NCI-H524 treated with DMSO at 0.1 percent for 48 hours (cell line): ENCODE results near the gene LRRC39.

ENCODE experiments used
- DNase-seq: peaks from one replicate; lab custom pipeline; 2025; lab: John Stamatoyannopoulos, UW

Gene LRRC39

GRCh38 chr1:100146958-100147357 is 31.1 kb downstream of the LRRC39 start:
- DNase-seq = no peak

DNA sequence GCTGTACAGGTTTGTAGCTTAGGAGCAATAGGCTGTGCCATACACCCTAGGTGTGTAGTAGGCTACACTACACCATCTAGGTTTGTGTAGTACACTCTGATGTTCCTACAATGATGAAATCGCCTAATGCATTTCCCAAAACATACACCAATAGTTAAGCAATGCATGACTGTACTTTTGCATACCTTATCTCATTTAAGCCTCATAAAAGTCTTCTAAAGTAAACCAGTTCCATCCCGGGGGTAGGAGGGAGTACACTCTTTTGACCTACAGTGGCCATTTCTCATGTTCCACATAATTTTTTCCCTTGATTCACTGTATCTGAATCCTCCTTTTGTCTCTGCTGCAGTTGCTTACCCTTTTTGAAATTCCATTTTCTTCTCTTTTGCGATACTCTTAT is 32.9 kb downstream of the LRRC39 start:
- DNase-seq = no peak

GRCh38 chr1:100142343-100142742 is 35.7 kb downstream of the LRRC39 start:
- no peak for DNase-seq

DNA sequence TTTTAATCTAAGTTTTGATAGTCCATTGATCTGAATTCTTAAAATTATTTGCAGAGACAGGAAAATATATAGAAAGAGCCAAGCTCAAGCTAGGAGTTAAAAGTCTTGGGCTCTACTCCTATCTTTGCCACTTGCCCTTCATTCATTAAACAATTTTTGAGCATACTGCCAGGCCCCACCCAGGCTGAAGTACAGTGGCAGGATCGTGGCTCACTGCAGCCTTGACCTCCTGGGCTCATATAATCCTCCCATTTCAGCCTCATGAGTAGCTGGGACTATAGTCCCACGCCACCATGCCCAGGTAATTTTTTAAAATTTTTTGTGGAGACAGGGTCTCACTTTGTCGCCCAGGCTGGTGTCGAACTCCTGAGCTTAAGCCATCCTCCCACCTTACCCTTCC is 36.9 kb downstream of the LRRC39 start:
- no peak for DNase-seq

- DNase-seq = no peak
Observed at GRCh38 chr1:100137602-100138001, 40.5 kb downstream of the LRRC39 start.

DNA sequence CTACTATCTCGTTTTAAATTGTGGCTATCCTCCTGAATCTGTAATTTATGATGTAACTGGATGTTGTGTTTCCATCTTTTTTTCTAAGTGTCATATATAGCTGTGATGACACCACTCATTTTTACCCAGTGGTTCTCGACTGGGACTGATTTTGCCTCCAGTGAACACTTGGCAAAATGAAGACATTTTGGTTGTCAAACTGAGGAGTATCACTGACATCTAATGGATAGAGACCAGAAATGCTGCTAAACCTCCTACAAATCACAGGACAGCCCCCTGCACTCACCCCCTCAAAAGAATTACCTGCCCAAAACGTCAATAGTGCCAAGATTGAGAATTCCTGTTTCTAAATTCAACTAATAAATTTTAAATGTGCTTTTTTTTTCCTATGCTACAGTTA is 43.2 kb downstream of the LRRC39 start:
- DNase-seq = no peak

DNA sequence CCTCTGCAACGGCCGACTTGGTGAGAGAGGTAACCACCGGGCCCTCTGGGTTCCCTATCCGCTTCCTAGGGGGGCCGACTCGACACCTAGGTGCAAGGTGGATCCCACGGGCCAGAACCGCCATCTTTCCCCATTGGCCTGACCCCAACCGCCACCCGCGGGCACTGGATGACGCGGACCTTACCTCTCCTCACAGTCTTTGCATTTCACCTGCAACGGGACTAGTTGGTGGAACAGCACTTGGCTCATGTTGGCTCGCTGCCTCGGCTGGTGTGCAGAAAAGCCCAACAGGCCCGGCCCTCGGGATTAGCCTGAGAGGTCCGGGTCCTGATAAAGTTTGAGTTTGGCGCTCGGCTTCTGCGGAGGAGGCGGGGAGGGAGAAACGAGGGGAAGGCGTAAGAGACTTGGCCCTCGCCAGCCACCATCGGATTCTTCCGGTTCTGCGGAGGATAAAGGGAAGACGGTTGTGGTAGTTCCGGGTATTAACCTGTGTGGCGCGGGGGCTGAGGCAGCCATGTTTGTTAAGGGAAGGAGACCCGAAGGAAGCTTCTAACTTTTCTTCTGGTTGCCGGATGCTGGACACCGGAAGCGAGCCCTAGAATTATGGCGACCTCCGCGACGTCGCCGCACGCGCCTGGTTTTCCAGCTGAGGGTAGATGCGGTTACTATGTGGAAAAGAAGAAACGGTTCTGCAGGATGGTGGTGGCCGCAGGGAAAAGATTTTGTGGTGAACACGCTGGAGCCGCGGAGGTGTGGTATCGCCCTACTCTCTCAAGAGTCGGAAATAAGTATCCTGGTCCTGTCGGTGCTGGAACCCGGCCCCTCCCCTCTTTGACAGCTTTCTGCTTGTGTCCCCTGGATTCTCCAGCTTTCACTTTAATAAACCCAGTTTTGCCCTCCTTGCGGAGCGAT is 45.2 kb downstream of the LRRC39 start, which contains the start of the genes SASS6 and TRMT13:
Gene SASS6 (minus strand): TSS at position 365 of the 912 bp plus-strand sequence. CDS start 116 bp downstream, at position 249.
Gene TRMT13 (plus strand): TSS at position 598 of the 912 bp plus-strand sequence. CDS start 6 bp downstream, at position 604.
- peak; percentile 94 for DNase-seq

DNA sequence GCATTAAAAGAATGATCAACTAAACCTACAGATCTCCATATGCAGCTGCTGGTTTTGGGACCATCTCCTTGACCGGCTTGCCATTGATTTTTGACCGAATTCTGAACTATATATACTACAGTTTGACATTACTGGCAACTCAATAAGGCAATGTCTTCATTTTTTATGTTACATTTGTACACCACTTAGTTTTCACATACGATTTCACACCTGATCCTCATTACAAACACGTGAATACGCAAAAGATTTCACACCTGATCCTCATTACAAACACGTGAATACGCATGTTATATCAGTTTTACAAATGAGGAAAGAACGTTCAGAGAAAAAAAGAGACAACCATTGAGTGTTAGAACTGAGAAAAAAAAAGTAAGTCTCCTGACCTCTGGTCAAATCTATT is 46.4 kb downstream of the LRRC39 start:
- DNase-seq = no peak

- DNase-seq = no peak
Observed at GRCh38 chr1:100130552-100131077, 47.4 kb downstream of the LRRC39 start.

- DNase-seq = no peak
Observed at GRCh38 chr1:100127226-100127625, 50.8 kb downstream of the LRRC39 start.

DNA sequence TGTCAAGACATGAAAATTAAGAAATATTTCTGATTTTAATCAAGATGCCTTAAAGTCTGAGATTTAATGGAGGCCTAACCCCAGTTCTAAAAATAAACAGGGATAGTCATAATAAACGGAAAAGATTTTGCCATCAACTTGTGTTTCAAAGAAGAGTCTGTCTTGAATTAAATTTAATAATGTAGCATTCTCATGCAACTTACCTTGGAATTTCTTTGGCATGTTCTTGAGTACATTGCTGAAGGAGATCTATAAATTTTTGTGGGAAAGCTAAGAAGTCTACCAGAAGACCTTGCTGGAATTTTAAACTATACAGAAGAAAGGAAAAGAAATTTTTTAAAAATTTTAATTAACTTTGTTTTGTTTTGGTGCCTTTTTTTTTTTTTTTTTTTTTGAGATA is 55.9 kb downstream of the LRRC39 start:
- no peak for DNase-seq

DNA sequence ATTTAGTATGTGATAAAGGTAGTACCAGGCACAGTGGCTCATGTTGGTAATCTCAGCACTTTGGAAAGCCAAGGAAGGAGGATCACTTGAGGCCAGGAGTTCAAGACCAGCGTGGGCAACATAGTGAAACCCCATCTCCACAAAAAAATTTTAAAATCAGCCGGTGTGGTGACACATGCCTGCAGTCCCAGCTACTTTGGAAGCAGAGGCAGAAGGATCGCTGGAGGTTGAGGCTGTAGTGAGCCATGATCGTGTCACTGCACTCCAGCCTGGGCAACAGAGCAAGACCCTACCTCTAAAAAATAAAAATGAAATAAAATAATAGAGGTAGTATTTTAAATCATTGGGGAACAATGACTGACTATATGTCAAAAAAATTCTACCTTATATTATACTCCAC is 62.5 kb downstream of the LRRC39 start:
- DNase-seq = no peak

- DNase-seq = no peak
Observed at GRCh38 chr1:100109554-100110066, 68.4 kb downstream of the LRRC39 start.

- no peak for DNase-seq
Observed at GRCh38 chr1:100107696-100108095, 70.4 kb downstream of the LRRC39 start.

- DNase-seq = no peak
Observed at GRCh38 chr1:100101564-100101963, 76.5 kb downstream of the LRRC39 start.

GRCh38 chr1:100100202-100100601 is 77.9 kb downstream of the LRRC39 start:
- DNase-seq = no peak
